NT2/D1 (cell line): ENCODE measurements around the gene KLF17.
"Not testable (repeated sequence)": the region's sequence is repeated elsewhere in the genome, so short reads cannot be mapped to it uniquely, and the experiment has no call there.

ENCODE experiments used
- DNase-seq: peaks from one replicate; pipeline ENCODE4 v3.0.0-alpha.2; 2011; ENCODE audit warnings: low read depth, low spot score
- H3K27me3 ChIP-seq: 2 replicates; pipeline ENCODE4 v1.6.0; 2011; ENCODE audit warnings: mild to moderate bottlenecking; ENCODE audit not compliant: insufficient read length, insufficient read depth
- H3K36me3 ChIP-seq: 2 replicates; pipeline ENCODE4 v1.6.1; 2011; ENCODE audit warnings: mild to moderate bottlenecking, low read length, mixed read lengths; ENCODE audit not compliant: insufficient read depth, insufficient read length
- H3K4me1 ChIP-seq: 2 replicates; pipeline ENCODE4 v1.5.1; 2011; ENCODE audit not compliant: insufficient read depth, insufficient read length
- H3K4me3 ChIP-seq: 2 replicates; pipeline ENCODE4 v1.5.1; 2011; ENCODE audit warnings: low read depth; ENCODE audit not compliant: insufficient read length
- H3K9ac ChIP-seq: 2 replicates; pipeline ENCODE4 v1.6.0; 2011; ENCODE audit warnings: low read depth; ENCODE audit not compliant: insufficient read length
- H3K9me3 ChIP-seq: 2 replicates; pipeline ENCODE4 v1.5.1; 2011; ENCODE audit warnings: mild to moderate bottlenecking, low read length; ENCODE audit not compliant: insufficient read depth
- SUZ12 ChIP-seq: IDR thresholded peaks from 2 replicates; pipeline ENCODE4 v1.6.1; 2011; ENCODE audit not compliant: insufficient read length, insufficient read depth; ENCODE audit errors: extremely low read depth
- YY1 ChIP-seq: IDR thresholded peaks from 2 replicates; pipeline ENCODE4 v1.6.1; 2011; ENCODE audit not compliant: insufficient read length, insufficient read depth
- ZNF274 ChIP-seq: IDR thresholded peaks from 2 replicates; pipeline ENCODE4 v1.6.1; 2011; ENCODE audit warnings: mild to moderate bottlenecking, low read depth, low read length

KLF17 gene

DNA sequence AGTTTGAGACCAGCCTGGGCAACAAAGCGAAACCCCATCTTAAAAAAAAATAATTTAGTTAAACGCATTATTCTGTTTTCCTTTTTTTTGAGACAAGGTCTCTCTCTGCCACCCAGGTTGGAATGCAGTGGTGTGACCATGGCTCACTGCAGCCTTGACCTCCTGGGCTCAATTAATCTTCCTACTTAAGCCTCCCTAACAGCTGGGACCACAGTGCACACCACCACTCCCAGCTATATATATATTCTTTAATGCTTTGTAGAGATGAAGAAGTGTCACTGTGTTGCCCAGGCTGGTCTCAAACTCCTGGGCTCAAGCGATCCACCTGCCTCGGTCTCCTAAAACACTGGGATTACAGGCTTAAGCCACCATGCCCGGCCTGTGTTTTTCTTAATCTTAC, 7.7 kb upstream of the KLF17 start:
- H3K4me1 ChIP-seq: peaks cover 7% of the 10 kb centered on the region

GRCh38 chr1:44111861-44112260, 6.8 kb upstream of the KLF17 start:
- Histone ChIP-seq H3K27me3 (no peaks in the 10 kb centered on the region), H3K36me3 (no peaks in the 10 kb centered on the region), H3K4me3 (no peak overlapping the region), H3K4me1 (peaks cover 4% of the 10 kb centered on the region), H3K9ac (no peak overlapping the region), H3K9me3 (no peaks in the 10 kb centered on the region)
- TF ChIP-seq SUZ12 (no peak), ZNF274 (no peak), YY1 (no peak)
- DNase-seq: no peak

More for the DNA sequence above, 7.7 kb upstream of the KLF17 start:
- no peak for DNase-seq
- no peak overlapping the region for H3K9ac ChIP-seq
- TF ChIP-seq YY1: no peak
- TF ChIP-seq ZNF274: no peak
- TF ChIP-seq SUZ12: no peak
- H3K36me3 ChIP-seq: no peaks in the 10 kb centered on the region
- no peaks in the 10 kb centered on the region for H3K9me3 ChIP-seq
- H3K27me3 ChIP-seq: no peaks in the 10 kb centered on the region
- no peak overlapping the region for H3K4me3 ChIP-seq

DNA sequence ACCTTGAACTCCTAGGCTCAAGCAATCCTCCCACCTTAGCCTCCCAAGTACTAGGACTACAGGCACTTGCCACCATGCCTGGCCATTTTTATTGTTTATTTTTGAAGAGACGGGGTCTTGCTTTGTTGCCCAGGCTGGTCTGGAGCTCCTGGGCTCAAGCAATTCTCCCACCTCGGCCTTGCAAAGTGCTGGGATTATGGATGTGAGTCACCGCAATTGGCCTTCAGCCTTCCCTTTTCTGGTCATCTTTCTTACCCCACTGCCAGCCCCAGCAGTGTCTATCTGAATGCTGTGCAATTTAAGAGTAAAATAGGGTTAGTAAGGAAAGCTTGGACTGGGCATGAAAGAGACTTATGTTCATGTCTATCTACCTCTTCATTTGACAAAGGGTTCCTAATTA, 6.1 kb upstream of the KLF17 start:
- TF ChIP-seq ZNF274: no peak
- no peak for TF ChIP-seq SUZ12
- TF ChIP-seq YY1: no peak
- no peaks in the 10 kb centered on the region for H3K9me3 ChIP-seq
- peaks cover 4% of the 10 kb centered on the region for H3K4me1 ChIP-seq
- H3K27me3 ChIP-seq: no peaks in the 10 kb centered on the region
- no peaks in the 10 kb centered on the region for H3K36me3 ChIP-seq
- no peak overlapping the region for H3K4me3 ChIP-seq
- DNase-seq: no peak
- H3K9ac ChIP-seq: no peak overlapping the region

DNA sequence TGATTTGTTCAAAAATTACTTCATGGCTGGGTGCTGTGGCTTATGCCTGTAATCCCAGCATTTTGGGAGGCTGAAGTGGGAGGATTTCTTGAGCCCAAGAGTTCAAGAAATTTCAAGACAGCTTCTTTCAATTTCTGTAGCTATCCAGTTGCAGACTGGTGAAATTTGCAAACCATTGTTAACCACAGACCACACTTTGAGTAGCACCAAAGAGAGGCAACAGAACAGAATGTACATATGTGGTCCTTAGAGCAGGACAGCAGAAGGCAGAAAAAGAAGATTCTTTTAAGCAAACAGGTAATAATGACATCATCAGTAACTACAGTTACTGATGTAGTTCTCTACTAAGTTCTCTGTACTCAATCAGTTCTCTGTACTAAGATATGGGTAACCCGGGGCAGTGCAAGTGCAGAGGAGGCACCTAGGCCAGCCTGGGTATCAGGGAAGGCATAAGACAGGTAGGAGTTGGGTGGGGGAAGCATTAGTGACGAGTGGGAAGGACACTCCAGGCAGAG, 5.5 kb upstream of the KLF17 start:
- no peak for DNase-seq
- no peak overlapping the region for H3K4me3 ChIP-seq
- no peaks in the 10 kb centered on the region for H3K36me3 ChIP-seq
- H3K4me1 ChIP-seq: peaks cover 4% of the 10 kb centered on the region
- TF ChIP-seq YY1: no peak
- no peak for TF ChIP-seq ZNF274
- no peak overlapping the region for H3K9ac ChIP-seq
- H3K27me3 ChIP-seq: no peaks in the 10 kb centered on the region
- no peaks in the 10 kb centered on the region for H3K9me3 ChIP-seq

DNA sequence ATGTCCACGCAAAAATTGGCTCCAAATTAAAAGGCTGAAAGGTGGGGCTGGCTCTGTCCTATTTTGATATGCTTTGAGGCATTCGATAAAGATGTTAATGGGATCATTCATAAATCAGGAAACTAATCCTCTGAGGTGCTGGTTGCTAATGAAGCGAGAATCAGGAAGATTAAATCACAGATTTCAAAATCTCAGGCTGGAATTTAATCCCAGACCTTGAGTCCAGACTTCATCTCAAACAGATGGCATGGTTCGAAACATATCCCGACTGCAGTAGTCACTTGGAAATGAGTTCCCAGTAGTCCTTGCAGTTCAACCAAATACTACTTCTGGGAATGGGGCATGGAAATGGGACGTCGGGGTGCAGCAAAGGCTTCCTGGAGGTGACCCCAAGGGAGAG, 4.5 kb upstream of the KLF17 start:
- DNase-seq: no peak
- TF ChIP-seq SUZ12 (no peak), YY1 (no peak), ZNF274 (no peak)
- H3K9ac ChIP-seq: no peak overlapping the region
- H3K4me3 ChIP-seq: no peak overlapping the region
- no peaks in the 10 kb centered on the region for H3K9me3 ChIP-seq
- H3K27me3 ChIP-seq: no peaks in the 10 kb centered on the region
- H3K36me3 ChIP-seq: no peaks in the 10 kb centered on the region
- peaks cover 4% of the 10 kb centered on the region for H3K4me1 ChIP-seq

DNA sequence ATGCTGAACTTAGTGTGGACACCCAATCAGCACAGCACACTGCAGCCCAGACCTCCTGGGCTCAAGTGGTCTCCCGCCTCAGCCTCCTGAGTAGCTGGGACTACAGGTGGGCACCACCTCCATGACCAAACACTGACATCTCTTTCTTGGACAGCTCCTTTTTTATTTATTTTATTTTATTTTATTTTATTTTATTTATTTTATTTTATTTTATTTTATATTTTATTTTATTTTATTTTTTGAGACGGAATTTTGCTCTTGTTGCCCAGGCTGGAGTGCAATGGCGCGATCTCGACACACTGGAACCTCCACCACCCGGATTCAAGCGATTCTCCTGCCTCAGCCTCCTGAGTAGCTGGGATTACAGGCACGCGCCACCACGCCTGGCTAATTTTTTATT, 1.3 kb upstream of the KLF17 start:
- not testable (repeated sequence) for H3K36me3 ChIP-seq, H3K27me3 ChIP-seq, H3K4me1 ChIP-seq, H3K9me3 ChIP-seq, H3K4me3 ChIP-seq, DNase-seq, H3K9ac ChIP-seq

- no peak for TF ChIP-seq SUZ12
- no peak for TF ChIP-seq YY1
- no peak for TF ChIP-seq ZNF274
- Histone ChIP-seq H3K36me3 (no peaks in the 10 kb centered on the region), H3K4me1 (peaks cover 4% of the 10 kb centered on the region), H3K9ac (no peak overlapping the region), H3K9me3 (no peaks in the 10 kb centered on the region), H3K4me3 (no peak overlapping the region), H3K27me3 (peaks cover 6% of the 10 kb centered on the region)
- peak; percentile 48 for DNase-seq
Observed at GRCh38 chr1:44119525-44119924, 904 bp downstream of the KLF17 start.

DNA sequence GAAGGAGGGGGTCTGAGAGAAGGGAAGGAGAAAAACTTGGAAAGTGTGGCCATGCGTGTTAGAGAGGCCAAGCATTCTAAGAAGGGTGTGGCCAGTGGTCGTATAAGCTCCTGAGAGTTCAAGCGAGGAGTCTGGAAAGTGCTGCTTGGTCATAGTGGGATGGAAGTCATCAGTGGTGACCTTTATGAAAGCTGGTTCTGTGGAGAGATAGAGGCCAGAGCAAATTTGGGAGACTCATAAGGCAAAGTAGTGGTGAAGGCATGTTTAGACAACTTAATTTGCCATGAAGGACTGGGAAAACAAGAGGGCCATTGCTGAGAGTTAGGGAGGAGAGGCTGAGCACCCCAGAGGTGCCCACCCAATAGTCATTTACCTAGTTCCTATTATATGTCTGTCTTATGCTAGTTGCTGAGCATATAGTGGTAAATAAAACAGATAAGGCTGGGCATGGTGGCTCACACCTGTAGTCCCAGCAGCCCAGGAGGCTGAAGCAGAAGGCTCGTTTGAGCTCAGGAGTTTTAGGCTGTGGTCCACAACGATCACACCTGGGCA, 1.9 kb downstream of the KLF17 start:
- no peak for TF ChIP-seq YY1
- TF ChIP-seq SUZ12: no peak
- no peak for TF ChIP-seq ZNF274
- H3K27me3 ChIP-seq: peaks cover 6% of the 10 kb centered on the region
- H3K36me3 ChIP-seq: no peaks in the 10 kb centered on the region
- no peaks in the 10 kb centered on the region for H3K9me3 ChIP-seq
- H3K4me3 ChIP-seq: no peak overlapping the region
- no peak overlapping the region for H3K9ac ChIP-seq
- no peak for DNase-seq
- peaks cover 4% of the 10 kb centered on the region for H3K4me1 ChIP-seq
